GM10248 (cell line): ENCODE measurements around the gene DEDD.

Source experiments
- CTCF ChIA-PET: fragments of 300-600 bp; sonication (Branson Sonifier 250); formaldehyde crosslinking; extraction: SDS; loops from one replicate; lab custom pipeline; 2021; ENCODE audit warnings: antibody characterized with exemption; lab: Yijun Ruan, JAX
- POLR2A ChIA-PET: fragments of 350-650 bp; sonication (Branson Sonifier 250); formaldehyde crosslinking; extraction: SDS; loops from one replicate; lab custom pipeline; 2020; ENCODE audit warnings: antibody characterized with exemption; lab: Yijun Ruan, JAX
- DNase-seq: peaks from one replicate; pipeline ENCODE4 v3.0.0; 2012; ENCODE audit errors: extremely low spot score
- CTCF ChIP-seq: IDR thresholded peaks from 2 replicates; pipeline ENCODE4 v1.5.1; 2012; ENCODE audit warnings: mild to moderate bottlenecking, low read depth; ENCODE audit errors: extremely low read depth, missing control alignments, control extremely low read depth

Gene DEDD

GRCh38 chr1:161171696-161172095 is 39.2 kb upstream of the DEDD start:
- CTCF ChIA-PET = interaction anchor here (1.0 to 2.4 kb wide), 3 partner anchors 9 to 20 kb away, joined by 6 to 11 read pairs (median 6); no protein-coding TSS in a partner anchor
- TF ChIP-seq CTCF = no peak
- DNase-seq = no peak
- POLR2A ChIA-PET = no interaction called here

- DNase-seq = no peak
- POLR2A ChIA-PET = interaction anchor here (0.5 kb wide), 1 partner anchor 50 kb away, joined by 4 read pairs; no protein-coding TSS in a partner anchor
- CTCF ChIA-PET = interaction anchor here (1.0 to 2.4 kb wide), 4 partner anchors 10 to 55 kb away, joined by 6 to 11 read pairs (median 7); partner anchors contain the start of gene TOMM40L
- no peak for TF ChIP-seq CTCF
Observed at GRCh38 chr1:161171191-161171590, 38.7 kb upstream of the DEDD start.

- DNase-seq = no peak
- ChIA-PET POLR2A (no interaction called here), CTCF (interaction anchor here (4.5 kb wide), 1 partner anchor 8 kb away, joined by 22 read pairs; the partner anchor contains the start of gene B4GALT3)
- no peak for TF ChIP-seq CTCF
Observed at GRCh38 chr1:161168906-161169305, 36.4 kb upstream of the DEDD start.

GRCh38 chr1:161166669-161167548 is 34.4 kb upstream of the DEDD start:
- ChIA-PET CTCF (interaction anchor here (0.7 to 4.5 kb wide), 20 partner anchors 10 to 272 kb away, joined by 3 to 32 read pairs (median 6); partner anchors contain the start of genes B4GALT3, TOMM40L and UFC1), POLR2A (interaction anchor here (0.6 to 1.7 kb wide), 7 partner anchors 9 to 121 kb away, joined by 3 to 8 read pairs (median 5); partner anchors contain the start of genes ARHGAP30, NDUFS2, TOMM40L and USF1)
- TF ChIP-seq CTCF = no peak
- no peak for DNase-seq

GRCh38 chr1:161165742-161166668 is 33.5 kb upstream of the DEDD start, which contains the start of gene PPOX:
TSS of gene PPOX (plus strand) at chr1:161166426. CDS start at chr1:161166848, 422 bp downstream.
- ChIA-PET CTCF (interaction anchor here (0.7 to 4.5 kb wide), 25 partner anchors 9 to 217 kb away, joined by 3 to 32 read pairs (median 5); partner anchors contain the start of genes B4GALT3, CFAP126, NDUFS2 and NIT1), POLR2A (interaction anchor here (0.5 to 1.7 kb wide), 14 partner anchors 8 to 184 kb away, joined by 3 to 11 read pairs (median 4); partner anchors contain the start of genes ARHGAP30, DEDD, F11R and NDUFS2)
- TF ChIP-seq CTCF = peak; percentile 58
- DNase-seq = peak; percentile 92
